Thyroid gland (tissue), 4 donors: ENCODE data around the gene PNPLA3.

Source experiments
- CTCF ChIP-seq, 6 experiments: fragments of 200-600 bp in 3 of 6; fragments of 450-650 bp in 3 of 6; sonication (generic) in 3 of 6; IDR thresholded peaks; one replicate each; pipeline ENCODE4 v1.5.1; 2016 to 2019; ENCODE audit warnings: antibody characterized with exemption in 6 of 6, mild to moderate bottlenecking in 2 of 6, inconsistent platforms in 1 of 6, moderate library complexity in 1 of 6
- POLR2A ChIP-seq, 2 donors: fragments of 450-650 bp; IDR thresholded peaks; one replicate each; pipeline ENCODE4 v1.6.1; 2017; ENCODE audit warnings: antibody characterized with exemption in 2 of 2, mild to moderate bottlenecking in 2 of 2, moderate library complexity in 1 of 2

DNA sequence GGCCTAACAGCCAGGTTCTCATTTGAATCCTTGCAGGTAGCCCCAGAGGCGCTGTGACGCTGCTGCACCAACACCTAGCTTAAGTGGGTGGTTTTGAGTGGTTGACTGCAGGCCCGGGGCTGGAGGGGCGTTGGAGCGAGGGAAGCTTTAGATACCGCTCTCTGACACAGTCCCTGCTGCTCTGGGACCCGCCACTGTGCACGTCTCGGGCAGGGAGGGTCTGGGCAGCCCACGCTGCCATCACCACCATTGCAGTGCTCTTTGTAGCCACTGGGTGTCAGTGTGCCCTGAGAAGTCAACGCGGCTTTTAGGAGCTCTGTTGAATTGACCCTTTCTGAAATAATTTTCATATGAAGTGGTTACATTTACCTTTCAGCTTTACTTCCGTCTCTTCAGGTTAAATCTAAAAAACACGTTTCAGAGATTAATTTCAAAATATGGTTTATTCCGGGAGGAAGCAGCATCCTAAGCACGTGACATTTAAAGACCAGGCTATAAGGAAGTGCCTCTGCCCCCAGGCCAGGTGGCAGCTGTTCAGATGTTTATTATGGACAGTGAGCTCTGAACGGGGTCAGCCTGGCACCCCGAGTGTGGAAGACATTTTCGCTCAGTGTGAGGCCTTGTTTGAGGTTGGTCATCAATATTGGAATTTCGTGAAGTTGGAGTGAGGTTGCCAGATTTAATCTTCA lies 69.6 kb downstream of the PNPLA3 start:
- peak; percentile 73 to 95 (median 84) for TF ChIP-seq CTCF (IDR thresholded peaks at IDR 0.05)
- TF ChIP-seq POLR2A (IDR thresholded peaks at IDR 0.05) = no peak
